ENCODE results near the gene MRPL17. TPM values are rescaled to one million over a fixed set of nuclear protein-coding genes. Genes with fewer than 3 reads are reported as not detected.

Gene MRPL17
- total RNA-seq, 1 experiment from 2014 or later: 75.0 TPM

- ATAC-seq: no peak
- TF ChIP-seq, protein P1, sequence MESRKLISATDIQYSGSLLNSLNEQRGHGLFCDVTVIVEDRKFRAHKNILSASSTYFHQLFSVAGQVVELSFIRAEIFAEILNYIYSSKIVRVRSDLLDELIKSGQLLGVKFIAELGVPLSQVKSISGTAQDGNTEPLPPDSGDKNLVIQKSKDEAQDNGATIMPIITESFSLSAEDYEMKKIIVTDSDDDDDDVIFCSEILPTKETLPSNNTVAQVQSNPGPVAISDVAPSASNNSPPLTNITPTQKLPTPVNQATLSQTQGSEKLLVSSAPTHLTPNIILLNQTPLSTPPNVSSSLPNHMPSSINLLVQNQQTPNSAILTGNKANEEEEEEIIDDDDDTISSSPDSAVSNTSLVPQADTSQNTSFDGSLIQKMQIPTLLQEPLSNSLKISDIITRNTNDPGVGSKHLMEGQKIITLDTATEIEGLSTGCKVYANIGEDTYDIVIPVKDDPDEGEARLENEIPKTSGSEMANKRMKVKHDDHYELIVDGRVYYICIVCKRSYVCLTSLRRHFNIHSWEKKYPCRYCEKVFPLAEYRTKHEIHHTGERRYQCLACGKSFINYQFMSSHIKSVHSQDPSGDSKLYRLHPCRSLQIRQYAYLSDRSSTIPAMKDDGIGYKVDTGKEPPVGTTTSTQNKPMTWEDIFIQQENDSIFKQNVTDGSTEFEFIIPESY (IDR thresholded peaks at IDR 0.05; ENCODE audit: extremely low read depth, insufficient replicate concordance, low read length): no peak
- TF ChIP-seq SRF (IDR thresholded peaks at IDR 0.05; ENCODE audit: low read depth) (no peak), SP1 (IDR thresholded peaks at IDR 0.05; ENCODE audit: low read depth) (no peak), ZFX (IDR thresholded peaks at IDR 0.05) (no peak), JUND (IDR thresholded peaks at IDR 0.05) (no peak), POLR2A (IDR thresholded peaks at IDR 0.05; ENCODE audit: borderline replicate concordance, extremely low read depth, insufficient read depth, insufficient read length) (no peak), YY1 (IDR thresholded peaks at IDR 0.05; ENCODE audit: extremely low read depth, insufficient replicate concordance, low read depth, low read length) (no peak), SIN3A (IDR thresholded peaks at IDR 0.05; ENCODE audit: low read depth) (no peak), CBX3 (IDR thresholded peaks at IDR 0.05; ENCODE audit: low read depth) (no peak), POLR2AphosphoS5 (IDR thresholded peaks at IDR 0.05; ENCODE audit: low read depth, low read length) (no peak), RAD21 (IDR thresholded peaks at IDR 0.05; ENCODE audit: low read depth) (no peak), CEBPB (IDR thresholded peaks at IDR 0.05; ENCODE audit: low read depth) (no peak), FOSL1 (IDR thresholded peaks at IDR 0.05; ENCODE audit: low read depth) (no peak)
- TF ChIP-seq, protein P2, sequence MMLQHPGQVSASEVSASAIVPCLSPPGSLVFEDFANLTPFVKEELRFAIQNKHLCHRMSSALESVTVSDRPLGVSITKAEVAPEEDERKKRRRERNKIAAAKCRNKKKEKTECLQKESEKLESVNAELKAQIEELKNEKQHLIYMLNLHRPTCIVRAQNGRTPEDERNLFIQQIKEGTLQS (IDR thresholded peaks at IDR 0.05): no peak
- TF ChIP-seq, protein P3, sequence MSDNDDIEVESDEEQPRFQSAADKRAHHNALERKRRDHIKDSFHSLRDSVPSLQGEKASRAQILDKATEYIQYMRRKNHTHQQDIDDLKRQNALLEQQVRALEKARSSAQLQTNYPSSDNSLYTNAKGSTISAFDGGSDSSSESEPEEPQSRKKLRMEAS (IDR thresholded peaks at IDR 0.05): no peak
- TF ChIP-seq, protein P4, sequence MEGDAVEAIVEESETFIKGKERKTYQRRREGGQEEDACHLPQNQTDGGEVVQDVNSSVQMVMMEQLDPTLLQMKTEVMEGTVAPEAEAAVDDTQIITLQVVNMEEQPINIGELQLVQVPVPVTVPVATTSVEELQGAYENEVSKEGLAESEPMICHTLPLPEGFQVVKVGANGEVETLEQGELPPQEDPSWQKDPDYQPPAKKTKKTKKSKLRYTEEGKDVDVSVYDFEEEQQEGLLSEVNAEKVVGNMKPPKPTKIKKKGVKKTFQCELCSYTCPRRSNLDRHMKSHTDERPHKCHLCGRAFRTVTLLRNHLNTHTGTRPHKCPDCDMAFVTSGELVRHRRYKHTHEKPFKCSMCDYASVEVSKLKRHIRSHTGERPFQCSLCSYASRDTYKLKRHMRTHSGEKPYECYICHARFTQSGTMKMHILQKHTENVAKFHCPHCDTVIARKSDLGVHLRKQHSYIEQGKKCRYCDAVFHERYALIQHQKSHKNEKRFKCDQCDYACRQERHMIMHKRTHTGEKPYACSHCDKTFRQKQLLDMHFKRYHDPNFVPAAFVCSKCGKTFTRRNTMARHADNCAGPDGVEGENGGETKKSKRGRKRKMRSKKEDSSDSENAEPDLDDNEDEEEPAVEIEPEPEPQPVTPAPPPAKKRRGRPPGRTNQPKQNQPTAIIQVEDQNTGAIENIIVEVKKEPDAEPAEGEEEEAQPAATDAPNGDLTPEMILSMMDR (IDR thresholded peaks at IDR 0.05 in 2 of 3, conservative IDR thresholded peaks at IDR 0.05 in 1 of 3; ENCODE audit: borderline replicate concordance in 1 of 3, insufficient read depth in 1 of 3, low read depth in 2 of 3, low read length in 2 of 3): no peak
- TF ChIP-seq, protein P5, sequence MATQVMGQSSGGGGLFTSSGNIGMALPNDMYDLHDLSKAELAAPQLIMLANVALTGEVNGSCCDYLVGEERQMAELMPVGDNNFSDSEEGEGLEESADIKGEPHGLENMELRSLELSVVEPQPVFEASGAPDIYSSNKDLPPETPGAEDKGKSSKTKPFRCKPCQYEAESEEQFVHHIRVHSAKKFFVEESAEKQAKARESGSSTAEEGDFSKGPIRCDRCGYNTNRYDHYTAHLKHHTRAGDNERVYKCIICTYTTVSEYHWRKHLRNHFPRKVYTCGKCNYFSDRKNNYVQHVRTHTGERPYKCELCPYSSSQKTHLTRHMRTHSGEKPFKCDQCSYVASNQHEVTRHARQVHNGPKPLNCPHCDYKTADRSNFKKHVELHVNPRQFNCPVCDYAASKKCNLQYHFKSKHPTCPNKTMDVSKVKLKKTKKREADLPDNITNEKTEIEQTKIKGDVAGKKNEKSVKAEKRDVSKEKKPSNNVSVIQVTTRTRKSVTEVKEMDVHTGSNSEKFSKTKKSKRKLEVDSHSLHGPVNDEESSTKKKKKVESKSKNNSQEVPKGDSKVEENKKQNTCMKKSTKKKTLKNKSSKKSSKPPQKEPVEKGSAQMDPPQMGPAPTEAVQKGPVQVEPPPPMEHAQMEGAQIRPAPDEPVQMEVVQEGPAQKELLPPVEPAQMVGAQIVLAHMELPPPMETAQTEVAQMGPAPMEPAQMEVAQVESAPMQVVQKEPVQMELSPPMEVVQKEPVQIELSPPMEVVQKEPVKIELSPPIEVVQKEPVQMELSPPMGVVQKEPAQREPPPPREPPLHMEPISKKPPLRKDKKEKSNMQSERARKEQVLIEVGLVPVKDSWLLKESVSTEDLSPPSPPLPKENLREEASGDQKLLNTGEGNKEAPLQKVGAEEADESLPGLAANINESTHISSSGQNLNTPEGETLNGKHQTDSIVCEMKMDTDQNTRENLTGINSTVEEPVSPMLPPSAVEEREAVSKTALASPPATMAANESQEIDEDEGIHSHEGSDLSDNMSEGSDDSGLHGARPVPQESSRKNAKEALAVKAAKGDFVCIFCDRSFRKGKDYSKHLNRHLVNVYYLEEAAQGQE (IDR thresholded peaks at IDR 0.05; ENCODE audit: low read depth): no peak
Observed at GRCh38 chr11:6630632-6631291, 52.4 kb downstream of the MRPL17 start.

More at GRCh38 chr11:6630632-6631291, 52.4 kb downstream of the MRPL17 start:
- Histone ChIP-seq H2AFZ (ENCODE audit: low read depth, low read length, poor library complexity, severe bottlenecking) (no peak overlapping the region), H3K4me1 (ENCODE audit: control insufficient read depth in 1 of 2, insufficient read depth in 2 of 2, low read length in 2 of 2) (peaks cover 5 to 9% of the 10 kb centered on the region in 2 experiments; a peak in 3 of 4 replicates), H3K79me2 (ENCODE audit: insufficient read depth, low read length) (no peaks in the 10 kb centered on the region), H3K9me3 (ENCODE audit: control insufficient read depth in 1 of 2, insufficient read depth in 1 of 2, low read depth in 1 of 2, low read length in 2 of 2) (no peaks in the 10 kb centered on the region), H4K20me1 (ENCODE audit: insufficient read depth) (no peaks in the 10 kb centered on the region), H3K36me3 (ENCODE audit: control insufficient read depth in 1 of 2, insufficient read depth in 2 of 2, low read length in 2 of 2) (no peaks in the 10 kb centered on the region), H3K9ac (ENCODE audit: low read length) (no peak overlapping the region), H3K4me2 (ENCODE audit: low read length) (no peak overlapping the region), H3K27ac (ENCODE audit: low read depth, low read length) (no peak overlapping the region), H3K4me3 (replicated peaks in 1 of 2; ENCODE audit: low read depth in 1 of 2, low read length in 2 of 2) (no peak overlapping the region), H3K27me3 (ENCODE audit: insufficient read depth, low read length) (no peaks in the 10 kb centered on the region), H3K9me2 (ENCODE audit: insufficient read depth) (no peaks in the 10 kb centered on the region)
- POLR2A ChIA-PET: no interaction called here
- intact Hi-C loops (cut with micrococcal nuclease): no loop called here
- DNase-seq (ENCODE audit: low read depth, low spot score): no peak
- CTCF ChIA-PET: no interaction called here
- RAD21 ChIA-PET (ENCODE audit: low non-redundant PET in 1 of 2, low total read pairs in 2 of 2, uncharacterized antibody in 2 of 2, unreplicated experiment in 2 of 2): no interaction called here
- no TSS peak for BruUV-seq (replicated peaks)
